Astrocyte of the spinal cord (primary cell): Measurements from ENCODE around the gene TRIP10.

Experiments used
- DNase-seq: peaks from one replicate; pipeline ENCODE4 v3.0.0; 2011; ENCODE audit warnings: low read depth, low spot score
- H3K4me3 ChIP-seq: 2 replicates; pipeline ENCODE4 v1.5.1; 2011; ENCODE audit warnings: low read depth, mild to moderate bottlenecking, low read length, moderate library complexity
- CTCF ChIP-seq: IDR thresholded peaks from 2 replicates; pipeline ENCODE4 v1.5.1; 2012; ENCODE audit warnings: low read depth, mild to moderate bottlenecking, low read length, inconsistent platforms
- in situ Hi-C: cut with HindIII; loops from 2 replicates; pipeline ENCODE4 v1.10.0; 2017; ENCODE audit warnings: low sequenced_read_pairs

TRIP10 gene

GRCh38 chr19:6731822-6732221 lies 7.7 kb upstream of the TRIP10 start:
- no peak for TF ChIP-seq CTCF
- no peak for DNase-seq
- in situ Hi-C loops: no loop called here
- H3K4me3 ChIP-seq: no peak overlapping the region

- no peak overlapping the region for H3K4me3 ChIP-seq
- no peak for DNase-seq
- in situ Hi-C loops: no loop called here
Measured at GRCh38 chr19:6732803-6733337, 6.6 kb upstream of the TRIP10 start.

GRCh38 chr19:6733338-6734095 lies 6.0 kb upstream of the TRIP10 start:
- DNase-seq: no peak
- in situ Hi-C loops: no loop called here
- TF ChIP-seq CTCF: peak; percentile 33
- no peak overlapping the region for H3K4me3 ChIP-seq

More at GRCh38 chr19:6732803-6733337, 6.6 kb upstream of the TRIP10 start:
- TF ChIP-seq CTCF: no peak

- in situ Hi-C loops: no loop called here
- no peak for DNase-seq
- H3K4me3 ChIP-seq: no peak overlapping the region
- TF ChIP-seq CTCF: no peak
Measured at GRCh38 chr19:6734096-6734696, 5.3 kb upstream of the TRIP10 start.

GRCh38 chr19:6735181-6735911 lies 4.1 kb upstream of the TRIP10 start:
- no peak for TF ChIP-seq CTCF
- no peak overlapping the region for H3K4me3 ChIP-seq
- no peak for DNase-seq
- in situ Hi-C loops: no loop called here

- peak; percentile 81 for TF ChIP-seq CTCF
- H3K4me3 ChIP-seq: peak overlapping the region; percentile 93
- in situ Hi-C loops: no loop called here
- DNase-seq: peak; percentile 88
Measured at GRCh38 chr19:6736169-6736916, 3.1 kb upstream of the TRIP10 start.
